Activated CD4-positive, alpha-beta T cell treated with anti-CD3 and anti-CD28 coated beads for 36 hours (primary cell): ENCODE data around the gene IBA57. TPM values are rescaled to one million over a fixed set of nuclear protein-coding genes. Genes with fewer than 3 reads are reported as not detected.
"Not testable (repeated sequence)": the region's sequence is repeated elsewhere in the genome, so short reads cannot be mapped to it uniquely, and the experiment has no call there.

Experiments
- ATAC-seq: fragments of 200-7000 bp; cut with Tn5 transposase; one replicate; pipeline ENCODE4 v1.10.0; 2021; ENCODE audit warnings: mild to moderate bottlenecking, moderate library complexity
- CTCF ChIA-PET: fragments of 350-600 bp; sonication (Branson Sonifier 250); formaldehyde crosslinking; loops from one replicate; lab custom pipeline; 2021; ENCODE audit warnings: antibody characterized with exemption; lab: Charles Lee
- POLR2A ChIA-PET: fragments of 350-600 bp; sonication (Branson Sonifier 250); formaldehyde crosslinking; loops from one replicate; lab custom pipeline; 2021; ENCODE audit warnings: antibody characterized with exemption, inconsistent platforms; lab: Charles Lee
- DNase-seq: peaks from one replicate; pipeline ENCODE4 v3.0.0-alpha.2; 2020
- H3K27ac Mint-ChIP-seq: one replicate; pipeline ENCODE4 v1.8.0; 2021; ENCODE audit warnings: mixed read lengths
- H3K27me3 Mint-ChIP-seq: one replicate; pipeline ENCODE4 v1.8.0; 2021; ENCODE audit warnings: mixed read lengths
- H3K36me3 Mint-ChIP-seq: one replicate; pipeline ENCODE4 v1.8.0; 2021; ENCODE audit warnings: low read depth, mixed read lengths
- H3K4me1 Mint-ChIP-seq: one replicate; pipeline ENCODE4 v1.8.0; 2021; ENCODE audit warnings: mixed read lengths
- H3K4me3 Mint-ChIP-seq: one replicate; pipeline ENCODE4 v1.8.0; 2021; ENCODE audit warnings: mild to moderate bottlenecking, moderate library complexity, mixed read lengths
- H3K9me3 Mint-ChIP-seq: one replicate; pipeline ENCODE4 v1.8.0; 2021; ENCODE audit warnings: low read depth, mixed read lengths
- intact Hi-C, 2 experiments: fragments of 100-400 bp; cut with DNase I in 1 of 2; cut with micrococcal nuclease in 1 of 2; formaldehyde crosslinking; loops; one replicate each; pipeline versions ENCODE4 v1.14.2 to v1.15.1; 2022 to 2024; cut with DNase I, micrococcal nuclease
- total RNA-seq, 2 experiments: library from RNA; stranded (reverse); gene quantifications; one replicate each; pipeline ENCODE4 v1.2.3, GENCODE V29; 2021

Gene IBA57
- total RNA-seq, 2 experiments from 2014 or later, result 6.0 to 8.3 TPM

DNA sequence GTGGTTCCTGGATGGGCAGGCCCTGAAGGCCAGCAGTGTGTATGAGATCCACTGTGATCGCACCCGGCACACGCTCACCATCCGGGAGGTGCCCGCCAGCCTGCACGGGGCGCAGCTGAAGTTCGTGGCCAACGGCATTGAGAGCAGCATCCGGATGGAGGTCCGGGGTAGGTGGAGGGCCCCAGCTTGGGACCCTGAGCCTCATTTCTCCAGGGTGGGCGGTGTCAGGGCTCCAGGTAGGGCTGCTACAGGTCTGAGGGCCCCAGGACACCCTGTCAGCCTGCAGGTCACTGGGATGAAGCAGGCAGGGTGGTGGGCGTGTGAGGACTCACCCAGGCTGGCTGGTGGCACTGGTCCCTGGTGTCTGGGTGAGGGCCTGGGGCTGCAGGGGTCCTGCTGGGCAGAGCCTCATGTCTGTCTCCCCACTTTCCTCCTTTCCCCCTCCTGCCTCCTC, 50.1 kb downstream of the IBA57 start:
- no peak overlapping the region for H3K4me3 Mint-ChIP-seq
- POLR2A ChIA-PET, result no interaction called here
- intact Hi-C loops, result no loop called here
- peaks cover 2% of the 10 kb centered on the region for H3K36me3 Mint-ChIP-seq
- H3K27ac Mint-ChIP-seq, result no peak overlapping the region
- no peaks in the 10 kb centered on the region for H3K4me1 Mint-ChIP-seq
- ATAC-seq (no peak), DNase-seq (no peak)
- H3K27me3 Mint-ChIP-seq, result no peaks in the 10 kb centered on the region
- CTCF ChIA-PET, result no interaction called here
- no peaks in the 10 kb centered on the region for H3K9me3 Mint-ChIP-seq

DNA sequence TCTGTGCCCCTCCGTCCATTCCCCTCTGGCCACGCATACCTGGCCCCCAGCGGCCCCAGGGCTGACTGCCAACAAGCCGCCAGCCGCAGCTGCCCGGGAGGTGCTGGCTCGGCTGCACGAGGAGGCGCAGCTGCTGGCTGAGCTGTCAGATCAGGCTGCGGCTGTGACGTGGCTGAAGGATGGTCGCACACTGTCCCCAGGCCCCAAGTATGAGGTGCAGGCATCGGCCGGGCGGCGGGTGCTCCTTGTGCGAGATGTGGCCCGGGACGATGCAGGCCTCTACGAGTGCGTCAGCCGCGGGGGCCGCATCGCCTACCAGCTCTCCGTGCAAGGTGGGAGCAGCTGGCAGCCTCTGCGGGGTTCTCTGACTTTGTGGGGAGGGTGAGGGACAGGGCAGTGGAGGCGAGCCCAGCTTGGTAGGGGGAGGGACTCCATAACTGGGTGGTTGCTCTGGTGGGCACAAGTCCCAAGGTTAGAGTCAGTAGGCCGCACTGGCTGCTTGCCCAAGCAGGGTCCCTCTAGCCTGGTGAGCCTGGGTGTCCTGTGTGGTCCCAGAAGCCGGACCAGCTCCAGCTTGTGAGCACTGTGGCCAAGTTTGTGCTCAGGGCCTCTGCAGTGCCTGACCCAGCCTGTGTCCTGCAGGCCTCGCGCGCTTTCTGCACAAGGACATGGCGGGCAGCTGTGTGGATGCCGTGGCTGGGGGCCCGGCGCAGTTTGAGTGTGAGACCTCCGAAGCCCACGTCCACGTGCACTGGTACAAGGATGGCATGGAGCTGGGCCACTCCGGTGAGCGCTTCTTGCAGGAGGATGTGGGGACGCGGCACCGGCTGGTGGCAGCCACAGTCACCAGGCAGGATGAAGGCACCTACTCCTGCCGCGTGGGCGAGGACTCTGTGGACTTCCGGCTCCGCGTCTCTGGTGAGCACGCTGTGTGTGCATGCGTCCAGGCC, 51.0 kb downstream of the IBA57 start:
- no peaks in the 10 kb centered on the region for H3K27me3 Mint-ChIP-seq
- no peaks in the 10 kb centered on the region for H3K36me3 Mint-ChIP-seq
- DNase-seq, result no peak
- H3K4me3 Mint-ChIP-seq, result no peak overlapping the region
- CTCF ChIA-PET, result interaction anchor here (0.7 kb wide), 1 partner anchor 455 kb away, joined by 4 read pairs; no protein-coding TSS in a partner anchor
- intact Hi-C loops, result no loop called here
- no peaks in the 10 kb centered on the region for H3K4me1 Mint-ChIP-seq
- POLR2A ChIA-PET, result no interaction called here
- no peak for ATAC-seq
- H3K27ac Mint-ChIP-seq, result no peak overlapping the region
- no peaks in the 10 kb centered on the region for H3K9me3 Mint-ChIP-seq

DNA sequence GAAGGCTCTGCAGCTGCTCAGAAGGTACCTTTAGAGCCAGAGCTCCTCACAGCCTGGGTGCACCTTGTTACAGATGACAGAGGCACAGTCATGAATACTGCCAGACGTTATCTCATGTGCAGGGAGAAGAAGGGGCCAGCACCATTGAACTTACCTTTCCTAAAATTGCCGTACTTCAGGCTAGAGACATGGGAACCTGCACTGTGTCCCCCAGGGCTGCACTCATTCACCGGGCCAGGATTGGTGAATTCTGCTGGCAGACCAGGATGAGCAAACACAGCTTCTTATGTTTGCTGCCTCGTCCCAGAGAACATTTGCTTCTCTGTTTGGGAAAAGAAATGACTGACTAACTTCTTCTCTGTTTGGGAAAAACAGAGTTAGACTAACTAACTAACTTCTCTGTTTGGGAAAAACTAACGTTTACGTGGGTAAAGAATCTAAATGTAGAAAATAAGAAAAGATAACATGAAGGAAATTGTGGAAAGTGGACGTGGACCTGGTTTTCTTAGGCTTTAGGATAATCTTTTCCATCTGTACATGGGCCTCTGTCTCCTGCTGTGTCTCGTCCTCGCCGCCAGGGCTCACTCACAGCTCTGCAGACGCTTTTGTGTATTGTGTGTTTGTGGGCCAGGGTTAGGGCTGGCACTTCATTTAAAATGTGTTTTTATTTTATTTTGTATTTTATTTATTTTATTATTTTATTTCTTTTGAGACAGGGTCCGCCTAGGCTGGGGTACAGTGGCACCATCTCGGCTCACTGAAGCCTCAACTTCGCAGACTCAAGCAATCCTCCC, 52.1 kb downstream of the IBA57 start:
- ChIA-PET POLR2A (no interaction called here), CTCF (interaction anchor here (0.6 to 0.7 kb wide), 3 partner anchors 12 to 456 kb away, joined by 3 to 4 read pairs (median 4); no protein-coding TSS in a partner anchor)
- DNase-seq (no peak), ATAC-seq (no peak)
- Mint-ChIP-seq H3K4me3 (no peak overlapping the region), H3K36me3 (peaks cover 4% of the 10 kb centered on the region), H3K4me1 (no peaks in the 10 kb centered on the region), H3K27ac (no peak overlapping the region), H3K9me3 (no peaks in the 10 kb centered on the region), H3K27me3 (no peaks in the 10 kb centered on the region)
- intact Hi-C loops, result no loop called here

DNA sequence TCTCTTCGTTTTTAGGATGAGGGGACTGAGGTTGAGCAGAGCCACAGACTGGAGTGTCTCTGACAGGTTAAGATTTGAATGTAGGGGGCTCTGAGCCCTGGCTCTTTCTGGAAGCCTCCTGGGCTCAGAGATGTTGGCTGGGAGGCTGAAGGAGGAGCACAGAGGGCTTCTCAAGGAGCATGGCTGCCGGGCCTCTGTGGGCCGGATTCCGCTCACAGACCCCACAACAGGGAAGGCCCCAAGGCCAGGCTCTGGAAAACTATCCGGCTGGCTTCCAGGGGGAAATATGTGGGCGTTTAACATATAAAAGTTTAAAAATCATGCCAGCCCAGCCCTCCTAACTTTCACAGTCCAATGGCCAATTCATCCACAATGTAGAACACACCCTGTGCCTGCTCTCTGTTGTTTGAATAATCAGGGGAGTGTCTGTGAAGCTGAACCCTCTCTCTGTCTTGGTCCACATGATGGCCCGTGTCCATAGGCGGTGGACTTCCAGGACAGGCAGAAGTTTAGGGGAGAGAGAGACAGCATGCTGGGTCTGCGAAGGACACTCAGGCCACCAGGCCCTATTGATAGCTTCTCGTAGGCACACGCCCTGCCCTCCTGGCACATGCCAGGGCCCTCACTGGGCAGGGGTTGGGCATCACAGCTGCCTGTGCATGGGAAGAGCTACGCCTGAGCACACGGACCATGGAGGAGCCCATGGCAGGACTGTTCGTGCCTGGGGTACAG, 53.1 kb downstream of the IBA57 start:
- Mint-ChIP-seq H3K4me3 (no peak overlapping the region), H3K4me1 (no peaks in the 10 kb centered on the region), H3K27ac (no peak overlapping the region), H3K36me3 (peaks cover 10% of the 10 kb centered on the region), H3K27me3 (no peaks in the 10 kb centered on the region), H3K9me3 (peaks cover under 1% of the 10 kb centered on the region)
- CTCF ChIA-PET, result interaction anchor here (0.7 kb wide), 1 partner anchor 11 kb away, joined by 4 read pairs; no protein-coding TSS in a partner anchor
- ATAC-seq (no peak), DNase-seq (no peak)
- intact Hi-C loops, result no loop called here
- POLR2A ChIA-PET, result no interaction called here

DNA sequence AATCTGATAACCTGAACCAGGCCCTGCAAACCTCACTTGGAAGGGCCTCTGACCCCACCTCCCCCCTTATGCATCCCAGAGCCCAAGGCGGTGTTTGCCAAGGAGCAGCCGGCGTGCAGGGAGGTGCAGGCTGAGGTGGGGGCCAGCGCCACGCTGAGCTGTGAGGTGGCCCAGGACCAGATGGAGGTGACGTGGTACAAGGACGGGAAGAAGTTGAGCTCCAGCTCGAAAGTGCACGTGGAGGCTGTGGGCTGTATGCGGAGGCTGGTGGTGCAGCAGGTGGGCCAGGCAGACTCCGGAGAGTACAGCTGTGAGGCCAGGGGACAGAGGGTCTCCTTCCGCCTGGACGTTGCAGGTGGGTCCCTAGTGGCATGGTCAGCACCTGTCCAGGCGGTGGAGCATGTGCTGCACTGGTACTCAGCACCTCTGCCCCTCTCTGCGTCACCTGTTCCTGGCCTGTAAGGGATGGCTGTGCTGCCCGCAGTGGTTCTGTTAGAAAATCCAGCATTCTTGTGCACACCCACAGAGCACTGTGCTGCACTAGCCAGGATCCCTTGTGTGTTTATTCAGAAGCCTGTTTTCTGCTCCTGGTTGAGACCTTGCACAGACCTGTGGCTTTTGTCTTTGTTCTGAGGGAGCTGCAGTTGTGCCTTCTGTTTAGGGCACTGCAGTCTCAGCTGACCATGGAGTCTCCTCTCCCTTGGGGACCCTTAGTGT, 53.8 kb downstream of the IBA57 start:
- no peak for ATAC-seq
- intact Hi-C loops, result no loop called here
- CTCF ChIA-PET, result no interaction called here
- Mint-ChIP-seq H3K9me3 (peaks cover 7% of the 10 kb centered on the region), H3K36me3 (peaks cover 17% of the 10 kb centered on the region), H3K27ac (no peak overlapping the region), H3K4me3 (no peak overlapping the region), H3K27me3 (no peaks in the 10 kb centered on the region), H3K4me1 (no peaks in the 10 kb centered on the region)
- DNase-seq, result no peak
- POLR2A ChIA-PET, result no interaction called here

GRCh38 chr1:228219962-228220780, 54.6 kb downstream of the IBA57 start:
- H3K4me1 Mint-ChIP-seq, result no peaks in the 10 kb centered on the region
- DNase-seq (no peak), ATAC-seq (no peak)
- H3K27me3 Mint-ChIP-seq, result no peaks in the 10 kb centered on the region
- intact Hi-C loops, result no loop called here
- H3K4me3 Mint-ChIP-seq, result no peak overlapping the region
- POLR2A ChIA-PET, result interaction anchor here (0.6 kb wide), 1 partner anchor 21 kb away, joined by 3 read pairs; no protein-coding TSS in a partner anchor
- peaks cover 25% of the 10 kb centered on the region for H3K36me3 Mint-ChIP-seq
- no peak overlapping the region for H3K27ac Mint-ChIP-seq
- CTCF ChIA-PET, result no interaction called here
- peaks cover 13% of the 10 kb centered on the region for H3K9me3 Mint-ChIP-seq

DNA sequence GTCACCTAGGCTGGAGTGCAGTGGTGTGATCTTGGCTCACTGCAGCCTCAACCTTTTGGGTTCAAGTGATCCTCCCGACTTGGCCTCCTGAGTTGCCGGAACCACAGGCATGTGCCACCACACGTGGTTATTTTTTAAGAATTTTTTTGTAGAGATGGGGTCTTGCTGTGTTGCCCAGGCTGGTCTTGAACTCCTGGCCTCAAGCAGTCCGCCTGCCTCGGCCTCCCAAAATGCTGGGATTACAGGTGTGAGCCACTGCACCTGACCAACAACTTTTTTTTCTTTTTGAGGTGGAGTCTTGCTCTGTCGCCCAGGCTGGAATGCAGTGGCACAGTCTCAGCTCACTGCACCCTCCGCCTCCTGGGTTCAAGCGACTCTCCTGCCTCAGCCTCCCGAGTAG, 55.5 kb downstream of the IBA57 start:
- H3K4me1 Mint-ChIP-seq, DNase-seq, H3K4me3 Mint-ChIP-seq, POLR2A ChIA-PET, CTCF ChIA-PET, intact Hi-C loops, ATAC-seq, H3K27ac Mint-ChIP-seq, H3K27me3 Mint-ChIP-seq: not testable (repeated sequence)
- Mint-ChIP-seq H3K9me3 (peaks cover 13% of the 10 kb centered on the region), H3K36me3 (peaks cover 34% of the 10 kb centered on the region)

- H3K36me3 Mint-ChIP-seq, result peaks cover 36% of the 10 kb centered on the region
- no peaks in the 10 kb centered on the region for H3K4me1 Mint-ChIP-seq
- no peak overlapping the region for H3K4me3 Mint-ChIP-seq
- ChIA-PET POLR2A (no interaction called here), CTCF (no interaction called here)
- ATAC-seq, result no peak
- no peak overlapping the region for H3K27ac Mint-ChIP-seq
- H3K9me3 Mint-ChIP-seq, result peaks cover 13% of the 10 kb centered on the region
- H3K27me3 Mint-ChIP-seq, result no peaks in the 10 kb centered on the region
- no peak for DNase-seq
- intact Hi-C loops, result no loop called here
These were observed 56.9 kb downstream of the IBA57 start for GRCh38 chr1:228222548-228222947.

GRCh38 chr1:228224198-228225164, 58.9 kb downstream of the IBA57 start:
- Mint-ChIP-seq H3K27ac (no peak overlapping the region), H3K9me3 (peaks cover 13% of the 10 kb centered on the region), H3K27me3 (no peaks in the 10 kb centered on the region), H3K4me1 (no peaks in the 10 kb centered on the region), H3K36me3 (peaks cover 41% of the 10 kb centered on the region), H3K4me3 (no peak overlapping the region)
- no peak for DNase-seq
- CTCF ChIA-PET, result no interaction called here
- ATAC-seq, result no peak
- POLR2A ChIA-PET, result no interaction called here
- intact Hi-C loops, result no loop called here
